Measurements from ENCODE around the gene IL27RA.
A peak's percentile ranks its signal among the peaks of the same experiment; 100 is the strongest.

The IL27RA gene

DNA sequence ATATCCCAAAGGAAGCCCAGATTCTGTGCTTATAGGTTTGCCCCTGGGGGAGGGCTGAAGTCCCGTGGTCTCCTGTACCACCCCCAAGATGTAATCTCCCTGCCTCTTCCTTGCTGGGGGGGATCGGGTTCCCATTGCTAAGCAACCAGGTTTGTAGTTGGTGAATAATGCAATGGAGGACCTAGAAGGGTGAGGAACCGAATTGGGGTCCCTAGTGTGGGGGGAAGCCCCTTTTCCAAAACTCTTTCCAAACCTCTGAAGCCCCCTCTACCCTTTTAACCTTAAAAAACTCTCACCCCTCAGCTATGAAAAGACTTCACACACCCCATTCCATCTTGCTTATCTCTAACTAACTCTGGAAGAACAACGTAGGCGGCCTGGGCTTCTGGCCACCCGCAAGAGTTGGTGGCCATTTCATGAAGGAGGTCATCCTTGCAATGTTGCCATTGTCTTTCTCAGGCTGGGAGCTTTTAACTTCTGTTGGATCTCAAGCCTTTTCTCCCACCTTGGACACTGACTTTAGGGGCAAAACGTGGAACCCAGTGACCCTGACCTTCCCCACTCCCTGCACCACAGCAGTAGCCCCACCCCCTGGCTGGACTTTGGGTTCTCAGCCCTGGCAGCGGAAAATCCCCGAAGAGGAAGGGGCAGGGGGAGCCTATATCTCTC lies 29.7 kb downstream of the IL27RA start:
- DNase-seq, result no peak

DNA sequence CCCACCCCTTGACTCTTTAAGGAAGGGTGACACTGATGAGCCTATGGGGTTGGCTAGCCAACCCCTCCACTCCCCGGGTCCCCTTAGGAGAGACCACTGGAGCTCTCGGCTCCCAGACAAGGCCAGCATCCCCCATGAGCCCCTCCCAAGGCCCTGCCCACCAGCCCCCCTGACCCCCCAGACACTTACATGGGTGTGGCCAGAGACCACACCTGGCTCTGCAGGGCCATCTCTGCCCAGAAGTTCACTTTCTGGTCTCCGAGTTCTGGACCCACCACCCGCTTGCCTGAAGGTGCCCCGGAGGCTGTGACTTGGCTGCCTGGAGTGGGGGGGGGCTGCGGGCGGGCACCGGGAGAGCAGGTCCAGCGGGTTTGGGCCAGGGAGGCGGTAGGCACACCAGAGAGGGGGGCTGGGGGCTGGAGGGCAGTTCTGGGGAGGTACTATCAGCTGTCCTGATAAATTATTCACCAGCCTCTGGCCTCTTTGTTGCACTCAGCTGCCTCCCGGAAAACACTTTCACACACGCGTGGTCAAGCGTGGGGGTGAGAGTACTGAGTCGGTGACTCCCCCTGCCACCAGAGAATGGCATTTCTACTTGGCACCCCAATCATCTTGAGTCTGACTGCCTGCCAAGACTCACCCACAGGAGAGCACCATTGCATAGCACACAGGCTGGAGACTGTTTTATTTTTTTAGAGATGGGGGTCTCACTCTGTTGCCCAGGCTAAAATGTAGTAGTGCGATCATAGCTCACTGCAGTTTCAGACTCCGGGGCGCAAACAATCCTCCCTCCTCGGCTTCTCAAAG lies 30.4 kb downstream of the IL27RA start, which contains the start of gene PALM3:
PALM3 (minus strand) TSS at position 326 of the 807 bp plus-strand sequence; CDS start at position 230, 96 bp downstream.
- DNase-seq, result no peak

DNA sequence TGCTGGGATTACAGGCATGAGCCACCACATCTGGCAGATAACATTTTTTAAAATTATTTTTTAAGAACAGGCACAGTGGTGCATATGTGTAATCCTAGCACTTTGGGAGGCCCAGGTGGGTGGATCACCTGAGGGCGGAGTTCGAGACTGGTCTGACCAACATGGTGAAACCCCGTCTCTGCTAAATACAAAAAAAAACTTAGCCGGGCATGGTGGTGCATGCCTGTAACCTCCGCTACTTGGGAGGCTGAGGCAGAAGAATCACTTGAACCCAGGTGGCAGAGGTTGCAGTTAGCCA lies 30.9 kb downstream of the IL27RA start:
- no peak for DNase-seq

DNA sequence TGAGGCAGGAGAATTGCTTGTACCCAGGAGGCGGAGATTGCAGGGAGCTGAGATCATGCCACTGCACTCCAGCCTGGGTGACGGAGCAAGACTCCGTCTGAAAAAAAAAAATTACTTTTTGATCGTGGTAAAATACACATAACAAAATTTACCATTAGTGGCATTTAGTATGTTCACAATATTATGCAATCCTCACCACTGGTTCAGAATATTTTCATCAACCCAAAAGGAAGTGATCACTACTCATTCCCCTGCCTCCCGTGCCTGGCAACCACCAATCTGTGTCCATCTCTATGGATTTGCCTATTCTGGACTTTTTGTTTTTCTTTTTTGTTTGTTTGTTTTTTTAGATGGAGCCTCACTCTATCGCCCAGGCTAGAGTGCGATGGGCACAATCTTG lies 31.5 kb downstream of the IL27RA start:
- DNase-seq, result no peak

DNA sequence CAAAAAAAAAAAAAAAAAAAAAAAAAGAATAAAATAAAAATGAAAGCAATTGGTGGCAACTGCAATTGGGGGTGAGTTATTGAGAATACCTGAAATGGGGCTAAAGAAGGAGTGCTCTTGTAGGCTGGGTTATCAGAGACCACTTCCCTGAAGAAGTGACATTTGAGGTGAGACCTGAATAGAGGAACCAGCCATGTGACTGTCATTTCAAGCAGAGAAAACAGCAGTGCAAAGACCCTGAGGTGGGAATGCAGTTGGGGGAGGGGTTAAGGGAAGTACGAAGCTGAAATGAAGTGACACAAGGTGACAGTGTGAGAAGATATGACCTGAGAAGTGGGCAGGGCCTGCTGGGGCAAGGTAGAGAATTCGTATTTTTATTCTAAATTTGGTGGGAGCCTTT lies 34.6 kb downstream of the IL27RA start:
- no peak for DNase-seq

DNA sequence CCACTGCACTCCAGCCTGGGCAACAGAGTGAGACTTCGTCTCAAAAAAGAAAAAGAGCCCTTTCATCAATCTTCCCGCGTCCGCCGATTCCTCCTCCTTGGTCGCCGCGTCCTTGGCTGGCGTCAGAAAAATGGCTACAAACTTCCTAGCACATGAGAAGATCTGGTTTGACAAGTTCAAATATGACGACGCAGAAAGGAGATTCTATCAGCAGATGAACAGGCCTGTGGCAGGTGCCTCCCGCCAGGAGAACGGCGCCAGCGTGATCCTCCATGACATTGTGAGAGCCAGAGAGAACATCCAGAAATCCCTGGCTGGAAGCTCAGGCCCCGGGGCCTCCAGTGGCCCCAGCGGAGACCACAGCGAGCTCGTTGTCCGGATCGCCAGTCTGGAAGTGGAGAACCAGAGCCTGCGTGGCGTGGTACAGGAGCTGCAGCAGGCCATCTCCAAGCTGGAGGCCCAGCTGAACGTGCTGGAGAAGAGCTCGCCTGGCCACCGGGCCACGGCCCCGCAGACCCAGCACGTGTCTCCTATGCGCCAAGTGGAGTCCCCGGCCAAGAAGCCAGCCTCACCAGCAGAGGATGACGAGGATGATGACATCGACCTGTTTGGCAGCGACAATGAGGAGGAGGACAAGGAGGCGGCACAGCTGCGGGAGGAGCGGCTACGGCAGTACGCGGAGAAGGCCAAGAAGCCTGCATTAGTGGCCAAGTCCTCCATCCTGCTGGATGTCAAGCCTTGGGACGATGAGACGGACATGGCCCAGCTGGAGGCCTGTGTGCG lies 38.9 kb downstream of the IL27RA start:
- no peak for DNase-seq

DNA sequence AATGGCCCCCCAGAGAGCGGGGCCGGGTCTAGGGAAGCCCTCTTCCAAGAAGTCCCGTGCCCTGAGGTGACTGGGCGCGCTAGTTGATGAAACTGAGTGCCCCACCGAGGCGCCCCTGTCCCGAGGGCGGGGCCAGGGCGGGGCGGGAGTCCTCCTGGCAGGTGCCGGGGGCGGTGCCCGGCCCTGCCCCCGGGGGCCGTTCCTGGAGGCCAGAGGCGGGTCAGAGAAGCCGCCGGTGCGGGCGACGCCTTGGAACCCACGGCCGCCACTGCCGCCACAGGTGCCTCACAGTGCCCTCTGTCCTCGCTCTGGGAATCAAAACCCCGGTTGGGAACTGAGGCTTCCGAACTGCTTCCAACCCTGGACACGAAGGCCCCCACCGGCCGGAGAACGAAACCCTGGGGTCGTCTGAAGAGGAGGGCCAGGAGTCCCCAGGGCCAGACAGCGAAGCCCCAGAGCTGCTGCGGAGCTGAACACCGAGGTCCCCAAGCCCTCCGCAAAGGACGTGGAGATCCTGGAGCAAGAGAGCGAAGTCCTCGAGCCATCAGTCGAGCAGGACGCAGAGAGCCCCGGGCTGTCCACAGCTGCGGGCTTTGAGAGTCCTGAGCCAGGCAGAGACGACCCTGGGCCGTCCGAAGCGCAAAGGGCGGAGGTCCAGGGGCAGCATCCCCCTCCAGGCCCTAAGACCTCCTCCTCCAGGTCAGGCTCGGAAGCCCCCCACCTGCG lies 41.1 kb downstream of the IL27RA start, which contains the start of gene MISP3:
MISP3 (plus strand) TSS at position 252 of the 726 bp plus-strand sequence. CDS start 524 bp downstream, outside the sequence.
- peak; percentile 58 for DNase-seq

DNA sequence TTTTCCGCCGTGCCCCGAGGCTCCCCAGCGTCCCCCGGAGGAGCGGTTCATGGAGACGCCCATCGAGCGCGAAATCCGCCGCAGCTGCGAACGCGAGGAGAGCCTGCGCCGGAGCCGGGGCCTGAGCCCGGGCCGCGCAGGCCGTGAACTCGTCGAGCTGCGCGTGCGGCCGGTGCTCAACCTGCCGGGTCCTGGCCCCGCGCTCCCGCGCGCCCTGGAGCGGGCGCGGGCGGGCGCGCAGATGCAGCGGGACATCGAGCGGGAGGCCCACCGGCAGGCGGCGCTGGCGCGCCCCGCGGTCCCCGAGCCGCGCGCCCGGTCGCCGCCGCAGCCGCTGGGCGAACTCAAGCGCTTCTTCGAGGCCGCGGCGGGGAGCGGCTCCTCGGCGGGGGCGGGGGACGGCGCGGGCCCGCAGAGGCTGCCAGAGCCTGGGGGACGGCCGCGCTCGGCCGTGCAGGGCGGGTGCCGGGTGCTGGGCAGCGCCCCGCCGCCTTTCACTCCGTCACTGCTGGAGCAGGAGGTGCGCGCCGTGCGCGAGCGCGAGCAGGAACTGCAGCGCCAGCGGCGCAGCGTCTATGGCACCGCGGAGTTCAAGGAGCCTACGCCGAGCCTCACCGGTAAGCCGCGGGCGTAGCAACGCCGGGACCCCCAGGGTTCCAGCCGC lies 41.8 kb downstream of the IL27RA start:
- peak; percentile 85 for DNase-seq

DNA sequence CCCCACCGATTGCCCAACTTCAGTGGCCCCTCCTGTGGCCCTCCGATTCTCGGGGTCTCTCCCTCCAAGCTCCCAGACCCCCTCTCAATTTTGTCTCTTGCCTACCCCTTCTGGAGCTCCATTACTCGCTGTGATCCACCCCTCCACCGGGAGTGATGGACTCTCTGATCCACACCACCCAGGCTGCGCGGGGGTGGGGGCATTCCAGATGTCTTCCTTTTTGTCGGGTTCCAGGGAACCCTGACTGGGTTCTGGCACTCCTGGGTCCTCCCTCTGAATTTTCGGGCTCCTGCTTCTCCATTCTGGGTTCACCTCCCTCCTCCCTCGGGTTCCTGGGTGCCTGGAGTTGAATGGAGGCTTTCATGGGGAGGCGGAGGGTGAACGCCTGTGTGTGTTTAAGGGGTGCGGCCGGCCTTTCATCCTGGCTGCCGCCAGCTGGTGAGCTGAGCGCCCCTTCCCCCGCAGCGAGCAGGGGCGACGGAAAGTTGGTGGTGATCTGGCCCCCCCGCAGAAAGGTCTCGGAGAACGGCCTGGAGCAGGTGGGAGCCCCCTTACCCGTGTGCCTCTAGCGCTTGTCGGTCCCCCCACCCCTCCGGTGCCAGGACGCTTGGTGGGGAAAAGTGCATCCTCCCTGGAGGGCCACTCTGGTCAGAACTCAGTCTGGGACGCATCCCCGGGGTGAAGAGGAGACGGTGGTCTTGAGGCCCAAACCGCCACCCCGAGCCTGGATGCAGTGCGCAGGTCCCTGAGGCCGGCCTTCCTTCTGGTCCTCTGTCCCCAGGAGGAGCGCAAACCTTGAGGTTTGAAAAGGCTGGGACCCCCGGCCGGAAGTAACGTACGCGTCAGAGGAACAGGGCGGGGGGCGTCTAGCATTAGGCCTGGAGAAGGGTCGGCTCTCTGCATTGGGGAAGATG lies 42.6 kb downstream of the IL27RA start:
- DNase-seq, result peak; percentile 56

DNA sequence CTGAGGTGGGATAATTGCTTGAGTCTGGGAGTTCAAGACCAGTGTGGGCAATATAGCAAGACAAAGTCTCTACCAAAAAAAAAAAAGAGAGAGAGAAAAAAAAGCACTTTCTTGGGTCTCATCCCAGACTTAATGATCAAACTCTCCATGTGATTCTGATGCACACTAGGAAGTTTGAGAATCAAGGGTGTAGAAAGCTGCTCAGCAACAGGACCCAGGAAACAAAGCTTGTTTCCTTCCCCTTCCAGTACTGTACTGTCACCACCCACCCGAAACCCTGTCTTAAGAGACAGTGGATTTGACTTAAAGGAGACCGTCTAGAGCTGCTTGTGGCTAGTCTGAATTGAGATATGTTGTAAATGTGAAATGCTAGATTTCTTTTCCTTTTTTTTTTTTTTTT lies 46.8 kb downstream of the IL27RA start:
- DNase-seq, result no peak

DNA sequence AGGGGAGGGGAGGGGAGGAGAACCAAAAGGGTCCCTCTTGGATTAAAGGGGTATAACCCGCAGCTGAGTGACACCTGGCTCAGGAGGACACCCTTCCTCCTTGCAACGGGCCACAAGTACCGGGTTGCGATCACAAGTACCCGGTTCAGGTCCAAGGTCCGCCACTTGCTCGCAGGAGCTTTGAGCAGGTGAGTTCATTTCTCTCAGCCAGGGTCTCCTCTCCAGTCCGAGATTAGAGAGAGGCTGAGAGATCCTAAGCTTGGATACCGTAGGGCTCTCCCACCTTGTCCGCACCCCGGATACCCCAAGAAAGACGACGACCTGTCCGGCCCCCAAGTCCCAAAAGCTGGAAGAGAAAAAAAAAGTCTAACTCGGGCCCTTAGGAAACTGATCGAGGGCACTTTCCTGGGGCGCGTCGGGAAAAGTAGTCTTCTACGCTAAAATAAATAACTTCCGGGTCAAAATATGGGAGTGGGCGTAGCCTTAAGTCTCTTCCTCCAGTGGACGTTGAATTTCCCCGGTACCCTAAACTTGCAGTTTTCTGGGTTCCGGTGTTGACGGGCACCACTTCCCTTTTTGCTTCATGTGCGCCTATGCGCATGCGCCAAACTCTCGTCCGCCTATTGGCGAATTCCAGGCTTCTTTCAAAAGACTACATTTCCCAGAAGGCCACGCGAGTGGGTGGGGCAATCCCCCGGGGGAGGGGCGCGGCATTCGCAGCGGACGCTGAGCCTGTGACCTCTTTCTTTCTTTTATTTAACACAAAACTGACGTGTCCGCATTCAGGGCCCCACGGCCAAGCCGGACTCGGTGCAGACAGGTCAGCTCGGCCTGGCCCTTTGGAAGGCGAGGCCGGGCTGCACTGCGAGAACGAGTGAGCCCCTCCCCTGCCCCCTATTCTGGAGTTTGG lies 49.6 kb downstream of the IL27RA start:
- DNase-seq, result peak; percentile 100

DNA sequence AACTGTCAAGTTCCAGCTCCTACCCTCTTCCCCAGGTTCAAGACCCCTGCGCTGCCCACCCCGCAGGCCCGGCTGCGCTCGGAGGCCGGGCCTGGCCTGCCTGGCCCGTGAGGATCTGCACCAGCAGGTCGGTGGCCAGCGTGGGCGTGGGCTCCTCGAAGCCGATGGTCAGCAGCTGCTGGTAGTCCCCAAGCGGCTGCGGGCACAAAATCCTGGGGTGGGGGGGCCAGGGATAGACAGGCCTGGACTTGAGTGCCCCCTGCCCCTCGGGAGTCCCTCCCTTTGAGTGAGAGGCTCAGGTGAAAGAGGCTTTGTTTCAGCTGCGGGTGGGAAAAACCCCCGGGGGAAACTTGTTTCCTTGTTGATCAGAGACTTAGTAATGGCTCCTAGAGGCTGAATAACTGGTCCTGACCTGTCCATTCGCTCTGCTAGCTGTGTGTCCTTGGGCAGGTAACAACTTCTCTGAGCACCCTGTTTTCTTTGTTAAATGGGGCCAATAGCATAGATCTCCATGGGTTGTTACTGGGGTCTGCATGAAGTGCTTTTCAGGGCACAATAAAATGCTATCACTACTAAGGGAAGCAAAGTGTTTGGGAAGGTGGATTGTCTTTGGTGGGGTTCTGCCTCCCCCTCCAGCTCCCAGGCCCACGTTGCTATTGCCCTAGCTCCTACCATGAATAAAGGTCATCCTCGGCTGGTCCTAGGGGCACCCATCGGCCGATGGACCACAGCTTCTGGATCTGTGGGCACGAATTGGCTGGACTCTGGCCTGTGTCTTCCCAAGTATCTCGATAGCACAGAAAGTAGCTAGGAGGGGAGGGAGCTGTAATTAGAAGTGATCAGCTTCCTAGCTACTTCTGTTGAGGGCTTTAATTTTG lies 50.5 kb downstream of the IL27RA start:
- DNase-seq, result no peak

DNA sequence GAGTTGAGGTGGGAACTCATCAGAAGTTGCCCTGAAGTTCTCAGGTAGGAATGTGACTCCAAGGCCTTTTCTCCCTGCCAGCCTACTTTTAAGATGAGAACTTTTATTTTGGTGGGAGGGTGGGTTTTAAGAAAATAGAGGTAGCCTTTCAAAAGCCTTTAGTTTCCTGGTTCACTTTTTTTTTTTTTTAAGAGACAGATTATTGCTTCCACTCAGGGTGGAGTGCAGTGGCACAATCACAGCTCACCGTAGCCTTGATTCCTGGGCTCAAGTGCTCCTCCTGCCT lies 51.1 kb downstream of the IL27RA start:
- no peak for DNase-seq

DNA sequence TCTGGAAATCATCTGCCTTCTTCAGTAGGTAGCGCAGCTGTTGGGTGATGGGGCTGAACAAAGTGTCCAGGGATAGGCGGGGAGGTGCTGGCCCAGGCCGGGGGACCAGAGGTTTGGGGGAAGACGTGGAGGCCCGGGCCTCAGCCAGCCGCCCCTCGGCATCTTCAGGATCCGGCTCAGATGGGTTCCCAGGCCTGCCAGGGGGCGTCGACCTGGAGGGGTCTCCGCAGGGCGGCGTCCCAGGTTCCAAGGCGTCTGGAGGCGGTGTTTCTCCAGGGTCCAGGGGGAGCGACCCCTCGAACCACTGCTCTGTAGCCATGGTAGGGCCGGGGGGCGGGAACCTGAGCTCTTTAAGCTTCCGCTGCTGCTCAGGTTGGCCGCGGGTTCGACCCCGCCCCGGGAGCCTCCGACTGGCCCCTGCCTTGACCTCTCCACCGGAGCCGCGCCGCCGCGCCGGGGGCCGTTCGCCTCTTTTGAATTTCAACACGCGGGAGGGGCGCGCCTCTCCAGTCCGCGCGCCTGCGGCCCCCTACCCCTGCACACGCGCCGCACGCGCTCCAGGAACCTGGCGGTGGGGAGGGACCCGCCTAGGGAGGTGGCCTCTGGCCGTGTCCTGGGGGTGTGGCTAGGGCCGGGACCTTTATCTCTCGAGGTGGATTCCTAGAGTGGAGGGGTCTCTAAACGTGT lies 53.9 kb downstream of the IL27RA start, which contains the start of gene C19orf67:
C19orf67 (minus strand) TSS at position 475 of the 687 bp plus-strand sequence; CDS start at position 319, 156 bp downstream.
- no peak for DNase-seq

DNA sequence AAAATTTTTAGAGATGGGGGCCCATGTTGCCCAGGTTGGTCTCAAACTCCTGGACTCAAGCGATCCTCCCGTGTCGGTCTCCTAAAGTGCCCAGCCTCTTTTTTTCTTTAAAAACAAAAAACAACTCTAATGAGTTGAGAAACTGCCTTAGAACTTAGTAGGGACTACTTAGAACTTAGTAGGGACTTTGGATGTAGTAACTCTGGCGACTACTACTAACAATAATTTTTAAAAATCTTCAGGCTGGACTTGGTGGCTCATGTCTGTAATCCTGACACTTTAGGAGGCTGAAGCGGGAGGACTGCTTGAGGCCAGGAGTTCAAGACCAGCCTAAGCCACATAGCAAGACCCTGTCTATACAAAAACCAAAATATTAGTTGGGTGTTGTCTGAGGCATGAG lies 54.5 kb downstream of the IL27RA start:
- no peak for DNase-seq

DNA sequence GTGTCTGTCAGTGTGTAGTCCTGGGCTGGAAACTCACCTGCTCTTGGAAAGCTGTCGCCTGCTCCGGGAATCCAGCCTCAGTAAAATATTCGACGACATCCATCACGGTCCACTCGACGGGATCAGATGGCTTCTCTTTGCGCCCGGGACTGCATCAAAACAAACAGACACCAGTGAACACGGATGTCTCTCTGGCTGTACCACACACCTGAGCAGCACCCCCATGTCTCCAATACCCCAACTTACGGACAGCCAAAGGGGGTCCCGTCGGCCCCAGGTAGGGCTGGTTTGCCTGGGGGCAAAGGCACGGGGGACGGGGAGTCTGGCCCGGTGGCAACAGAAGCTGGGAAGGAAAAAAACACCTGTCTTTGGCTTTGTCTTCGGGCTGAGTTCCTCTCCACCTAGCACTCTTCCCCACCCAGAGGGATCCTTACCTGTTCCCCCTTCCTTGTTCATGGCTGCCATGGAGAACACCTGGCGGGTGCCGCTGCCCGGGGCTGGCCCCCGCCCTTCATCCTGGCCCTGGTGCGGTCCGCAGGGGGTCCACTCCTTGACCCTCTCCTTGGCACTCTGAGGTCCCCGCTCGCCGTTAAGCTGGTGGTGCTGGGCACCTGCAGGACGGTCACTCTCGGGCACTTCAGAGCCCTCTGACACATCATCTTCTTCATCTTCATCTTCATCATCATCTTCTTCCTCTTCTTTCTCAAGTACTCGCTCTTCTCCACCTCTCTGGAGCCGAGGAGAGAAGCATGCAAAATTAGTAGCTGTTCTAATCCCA lies 57.3 kb downstream of the IL27RA start:
- DNase-seq, result no peak

DNA sequence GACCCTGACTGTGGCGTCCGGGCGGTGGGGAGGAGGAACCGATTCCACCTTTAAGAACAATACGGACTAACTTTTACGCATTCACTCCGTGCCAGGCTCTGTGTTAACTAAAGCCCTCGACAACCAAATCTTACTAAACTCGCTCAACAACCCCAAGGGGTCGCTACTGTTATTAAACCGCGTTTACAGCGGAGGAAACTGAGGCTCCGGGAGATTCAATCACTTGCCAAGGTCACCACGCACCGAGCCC lies 57.8 kb downstream of the IL27RA start:
- peak; percentile 57 for DNase-seq

Data from hematopoietic multipotent progenitor cell treated with erythropoietin and hydrocortisone succinate and interleukin-3 and kit ligand, for 6 days (in vitro differentiated cells).